HG02610 (cell line): ENCODE data around the gene PRR29.

Experiments
- ATAC-seq: cut with Tn5 transposase; IDR thresholded peaks from one replicate; pipeline ENCODE4 v1.9.1; 2021; ENCODE audit warnings: mild to moderate bottlenecking, moderate library complexity; ENCODE audit not compliant: unreplicated experiment

PRR29 gene

DNA sequence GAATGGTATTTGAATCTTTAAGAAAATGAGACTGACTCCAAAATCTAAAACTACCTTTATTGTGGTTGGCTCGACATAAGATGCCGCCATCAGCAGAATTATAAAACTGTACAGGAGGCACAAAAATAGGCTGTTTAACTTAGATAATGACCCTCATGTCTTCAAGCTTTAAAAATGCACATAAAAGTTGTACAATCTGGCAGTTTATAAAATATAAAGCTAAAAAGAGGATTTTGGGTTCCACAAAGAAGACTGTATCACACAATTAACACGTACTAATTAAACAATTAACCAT is 40.9 kb downstream of the PRR29 start:
- no peak for ATAC-seq

DNA sequence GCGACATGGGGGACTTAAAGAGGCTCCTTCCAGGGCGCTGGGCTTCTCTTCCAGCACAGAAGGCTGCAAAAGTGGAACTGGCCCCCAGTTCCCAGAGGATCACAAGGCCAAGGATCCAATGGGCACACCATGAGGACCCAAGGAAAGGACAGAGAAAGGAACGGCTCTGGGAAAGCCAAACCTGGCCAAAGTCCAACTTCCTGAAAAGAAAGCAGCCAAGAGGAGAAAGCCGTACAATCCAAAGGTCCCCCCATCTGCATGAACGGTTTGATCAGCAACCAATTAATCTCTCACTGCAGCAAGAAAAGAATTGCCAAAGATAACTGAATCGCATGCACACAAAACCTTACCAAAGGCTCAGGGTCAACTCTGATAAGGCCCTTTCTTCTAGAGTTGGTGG is 42.1 kb downstream of the PRR29 start:
- ATAC-seq, result no peak

DNA sequence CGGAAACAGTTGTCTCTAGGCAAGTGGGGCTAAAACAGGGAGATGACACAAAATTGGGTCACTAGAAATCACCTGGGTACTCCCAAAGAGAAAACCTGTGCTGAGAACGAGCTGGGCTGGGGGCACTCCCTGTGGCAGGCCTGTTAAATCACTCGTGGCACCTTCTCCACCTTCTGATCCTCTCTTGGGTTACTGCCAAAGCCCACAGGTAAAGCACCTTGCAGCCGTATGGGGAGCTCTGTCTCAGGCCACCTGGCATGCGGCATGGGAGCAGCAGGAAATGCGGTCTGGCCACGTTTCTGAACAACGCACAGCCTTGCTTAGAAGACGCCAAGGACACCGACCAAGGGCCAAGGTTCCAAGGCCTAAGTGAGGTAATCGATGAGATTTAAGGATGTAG is 43.8 kb downstream of the PRR29 start:
- no peak for ATAC-seq

DNA sequence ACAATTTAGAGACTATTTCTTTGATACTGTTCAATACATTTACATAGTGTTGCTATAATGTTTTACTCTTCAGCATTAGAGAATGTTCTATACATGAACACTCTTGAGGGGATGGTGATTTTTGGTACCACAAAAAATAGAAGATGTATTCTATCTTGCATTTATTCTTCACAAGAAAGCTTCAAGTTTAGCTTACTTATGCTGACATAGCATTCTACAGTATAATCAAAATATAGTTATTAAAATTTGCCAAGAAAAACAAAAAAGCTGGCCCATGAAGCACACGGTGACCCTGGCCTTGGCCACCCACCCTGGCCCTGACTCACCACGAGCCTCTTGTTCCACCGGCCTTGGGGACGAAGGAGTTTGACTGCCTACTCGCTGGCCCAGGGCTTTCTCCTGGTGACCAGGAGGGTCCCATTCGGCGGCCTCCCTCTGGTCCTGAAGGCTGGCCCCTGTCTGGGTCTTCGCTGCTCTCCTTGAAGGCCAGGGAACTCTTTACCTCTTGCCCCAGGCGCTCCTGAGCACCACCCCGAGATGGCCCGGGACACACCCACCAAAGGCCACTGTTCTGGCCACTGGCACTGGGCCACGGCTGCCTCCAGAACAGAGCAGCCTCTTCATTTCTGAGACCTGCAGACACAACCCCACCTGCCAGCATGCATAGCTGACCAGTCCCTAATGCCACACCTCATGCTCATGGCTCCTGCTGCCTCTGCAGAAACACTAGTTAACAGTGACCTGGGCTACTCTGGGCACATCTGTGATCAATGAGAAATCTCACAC is 44.7 kb downstream of the PRR29 start:
- no peak for ATAC-seq

DNA sequence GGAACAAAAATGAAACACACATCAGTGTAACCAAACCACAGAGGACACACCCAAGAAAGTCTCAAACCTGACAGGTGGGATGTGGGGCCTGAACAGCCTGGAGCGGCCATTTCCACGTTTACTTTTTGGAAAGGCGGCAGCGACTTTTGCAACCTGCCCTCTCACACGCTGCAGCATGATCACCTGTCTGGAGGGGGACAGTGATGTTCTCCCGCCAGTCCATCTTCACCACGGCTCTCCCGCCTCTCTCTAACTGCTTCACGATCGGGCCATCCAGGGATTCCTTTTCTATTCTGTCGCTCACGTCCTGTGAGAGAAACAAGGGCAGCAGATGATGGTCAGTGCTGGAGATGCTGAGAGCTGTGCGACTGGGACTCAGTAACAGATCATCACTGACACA is 47.0 kb downstream of the PRR29 start:
- ATAC-seq, result no peak

DNA sequence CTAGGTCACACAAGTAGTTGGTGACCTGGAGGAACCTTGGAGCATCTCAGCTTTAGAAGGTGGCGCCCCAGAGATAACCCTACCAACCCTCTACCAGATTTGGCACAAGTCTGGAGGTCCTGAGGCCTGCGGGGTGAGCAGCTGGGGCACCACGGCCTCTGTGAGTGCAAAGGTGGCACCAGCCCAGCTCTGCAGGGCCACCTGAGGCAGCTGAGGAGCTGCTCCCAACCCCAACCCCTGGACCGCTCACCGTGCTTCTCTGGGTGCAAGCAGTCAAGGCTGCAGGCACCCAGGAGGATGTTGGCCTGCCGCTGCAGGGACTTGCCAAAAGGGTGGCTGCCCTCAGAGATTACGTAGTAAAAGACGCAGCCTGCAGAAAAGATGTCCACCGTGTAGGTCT is 50.7 kb downstream of the PRR29 start:
- ATAC-seq, result no peak

DNA sequence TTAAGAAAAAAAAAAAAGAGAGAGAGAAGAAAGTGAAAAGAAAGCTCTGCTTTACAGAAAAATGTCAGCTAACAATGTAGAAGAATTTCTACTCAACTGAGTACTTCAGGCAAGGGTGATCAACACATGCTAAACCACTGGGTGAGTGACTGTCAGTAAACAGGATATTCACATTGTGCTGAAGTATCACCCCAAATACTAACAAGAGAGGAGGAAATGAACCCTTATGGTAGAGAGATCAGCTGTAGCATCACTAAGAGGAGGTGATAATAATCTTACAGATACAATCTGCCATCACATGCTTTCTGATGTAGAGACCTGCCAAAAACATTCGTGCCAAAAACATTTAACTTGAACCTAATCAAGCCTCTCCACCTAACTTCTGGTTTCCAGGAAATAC is 53.0 kb downstream of the PRR29 start:
- ATAC-seq, result no peak

DNA sequence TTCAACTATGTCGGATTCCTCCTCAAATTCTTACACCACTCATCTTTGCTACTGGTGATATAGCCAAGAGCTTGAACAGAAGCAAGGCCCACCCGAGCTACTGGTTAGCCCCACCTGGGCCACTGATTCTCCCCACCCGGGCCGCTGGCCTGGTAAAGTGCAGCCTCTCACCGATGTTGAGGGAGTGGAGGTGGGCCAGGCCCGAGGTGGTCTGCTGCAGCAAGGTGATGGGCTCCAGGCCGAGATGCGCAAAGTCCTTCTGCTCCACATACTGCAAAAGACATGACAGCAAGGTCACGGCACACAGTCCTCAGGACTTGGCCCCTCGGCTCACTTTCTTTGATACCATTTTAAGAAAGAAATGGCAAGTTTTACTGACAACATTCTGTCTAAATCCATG is 55.0 kb downstream of the PRR29 start:
- no peak for ATAC-seq
